ENCODE measurements around the gene CBLC.

CBLC gene

GRCh38 chr19:44746946-44747738 lies 30.5 kb upstream of the CBLC start:
- Histone ChIP-seq H3K4me3 (ENCODE audit: insufficient read length, low read depth) (peak overlapping the region; percentile 39), H3K36me3 (ENCODE audit: insufficient read depth, insufficient read length, low read length) (peaks cover 7% of the 10 kb centered on the region), H3K9me3 (ENCODE audit: insufficient read depth, low read length) (no peaks in the 10 kb centered on the region), H3K27me3 (ENCODE audit: insufficient read depth, insufficient read length) (peaks cover 39% of the 10 kb centered on the region), H3K4me1 (ENCODE audit: insufficient read depth, insufficient read length) (peaks cover 7% of the 10 kb centered on the region), H3K9ac (ENCODE audit: insufficient read length, low read depth) (peak overlapping the region; percentile 50)
- TF ChIP-seq YY1 (IDR thresholded peaks at IDR 0.05; ENCODE audit: insufficient read depth, insufficient read length) (no peak), SUZ12 (IDR thresholded peaks at IDR 0.05; ENCODE audit: extremely low read depth, insufficient read depth, insufficient read length) (no peak), ZNF274 (IDR thresholded peaks at IDR 0.05; ENCODE audit: low read depth, low read length) (no peak)
- DNase-seq (ENCODE audit: low read depth, low spot score): peak; percentile 56

- TF ChIP-seq ZNF274 (IDR thresholded peaks at IDR 0.05; ENCODE audit: low read depth, low read length) (no peak), SUZ12 (IDR thresholded peaks at IDR 0.05; ENCODE audit: extremely low read depth, insufficient read depth, insufficient read length) (no peak), YY1 (IDR thresholded peaks at IDR 0.05; ENCODE audit: insufficient read depth, insufficient read length) (no peak)
- peaks cover 3% of the 10 kb centered on the region for H3K4me1 ChIP-seq (ENCODE audit: insufficient read depth, insufficient read length)
- peak overlapping the region; percentile 39 for H3K4me3 ChIP-seq (ENCODE audit: insufficient read length, low read depth)
- no peak for DNase-seq (ENCODE audit: low read depth, low spot score)
- no peaks in the 10 kb centered on the region for H3K9me3 ChIP-seq (ENCODE audit: insufficient read depth, low read length)
- H3K36me3 ChIP-seq (ENCODE audit: insufficient read depth, insufficient read length, low read length): peaks cover 7% of the 10 kb centered on the region
- H3K9ac ChIP-seq (ENCODE audit: insufficient read length, low read depth): peak overlapping the region; percentile 54
- peaks cover 39% of the 10 kb centered on the region for H3K27me3 ChIP-seq (ENCODE audit: insufficient read depth, insufficient read length)
Measured at GRCh38 chr19:44747739-44748425, 29.8 kb upstream of the CBLC start.

GRCh38 chr19:44748426-44749254 lies 29.1 kb upstream of the CBLC start, which contains the start of gene BCL3:
BCL3 (plus strand) TSS chr19:44748708; CDS start chr19:44748791, 83 bp downstream.
- Histone ChIP-seq H3K9me3 (ENCODE audit: insufficient read depth, low read length) (no peaks in the 10 kb centered on the region), H3K27me3 (ENCODE audit: insufficient read depth, insufficient read length) (peaks cover 39% of the 10 kb centered on the region), H3K4me1 (ENCODE audit: insufficient read depth, insufficient read length) (peaks cover 2% of the 10 kb centered on the region), H3K4me3 (ENCODE audit: insufficient read length, low read depth) (peak within 1 kb of the TSS; percentile 39), H3K36me3 (ENCODE audit: insufficient read depth, insufficient read length, low read length) (peaks cover 7% of the 10 kb centered on the region), H3K9ac (ENCODE audit: insufficient read length, low read depth) (peak within 1 kb of the TSS; percentile 70)
- no peak for DNase-seq (ENCODE audit: low read depth, low spot score)
- TF ChIP-seq YY1 (IDR thresholded peaks at IDR 0.05; ENCODE audit: insufficient read depth, insufficient read length): no peak
- TF ChIP-seq ZNF274 (IDR thresholded peaks at IDR 0.05; ENCODE audit: low read depth, low read length): no peak
- TF ChIP-seq SUZ12 (IDR thresholded peaks at IDR 0.05; ENCODE audit: extremely low read depth, insufficient read depth, insufficient read length): no peak

- Histone ChIP-seq H3K9ac (ENCODE audit: insufficient read length, low read depth) (peak overlapping the region; percentile 70), H3K4me3 (ENCODE audit: insufficient read length, low read depth) (peak overlapping the region; percentile 36), H3K9me3 (ENCODE audit: insufficient read depth, low read length) (no peaks in the 10 kb centered on the region), H3K27me3 (ENCODE audit: insufficient read depth, insufficient read length) (peaks cover 39% of the 10 kb centered on the region), H3K36me3 (ENCODE audit: insufficient read depth, insufficient read length, low read length) (peaks cover 7% of the 10 kb centered on the region), H3K4me1 (ENCODE audit: insufficient read depth, insufficient read length) (peaks cover 3% of the 10 kb centered on the region)
- no peak for TF ChIP-seq YY1 (IDR thresholded peaks at IDR 0.05; ENCODE audit: insufficient read depth, insufficient read length)
- TF ChIP-seq ZNF274 (IDR thresholded peaks at IDR 0.05; ENCODE audit: low read depth, low read length): no peak
- no peak for TF ChIP-seq SUZ12 (IDR thresholded peaks at IDR 0.05; ENCODE audit: extremely low read depth, insufficient read depth, insufficient read length)
- DNase-seq (ENCODE audit: low read depth, low spot score): no peak
Measured at GRCh38 chr19:44749292-44749691, 28.4 kb upstream of the CBLC start.

GRCh38 chr19:44749994-44750393 lies 27.7 kb upstream of the CBLC start:
- TF ChIP-seq YY1 (IDR thresholded peaks at IDR 0.05; ENCODE audit: insufficient read depth, insufficient read length) (no peak), SUZ12 (IDR thresholded peaks at IDR 0.05; ENCODE audit: extremely low read depth, insufficient read depth, insufficient read length) (no peak), ZNF274 (IDR thresholded peaks at IDR 0.05; ENCODE audit: low read depth, low read length) (no peak)
- Histone ChIP-seq H3K9ac (ENCODE audit: insufficient read length, low read depth) (no peak overlapping the region), H3K27me3 (ENCODE audit: insufficient read depth, insufficient read length) (peaks cover 44% of the 10 kb centered on the region), H3K36me3 (ENCODE audit: insufficient read depth, insufficient read length, low read length) (peaks cover 7% of the 10 kb centered on the region), H3K4me1 (ENCODE audit: insufficient read depth, insufficient read length) (peaks cover 7% of the 10 kb centered on the region), H3K9me3 (ENCODE audit: insufficient read depth, low read length) (no peaks in the 10 kb centered on the region), H3K4me3 (ENCODE audit: insufficient read length, low read depth) (no peak overlapping the region)
- DNase-seq (ENCODE audit: low read depth, low spot score): no peak

DNA sequence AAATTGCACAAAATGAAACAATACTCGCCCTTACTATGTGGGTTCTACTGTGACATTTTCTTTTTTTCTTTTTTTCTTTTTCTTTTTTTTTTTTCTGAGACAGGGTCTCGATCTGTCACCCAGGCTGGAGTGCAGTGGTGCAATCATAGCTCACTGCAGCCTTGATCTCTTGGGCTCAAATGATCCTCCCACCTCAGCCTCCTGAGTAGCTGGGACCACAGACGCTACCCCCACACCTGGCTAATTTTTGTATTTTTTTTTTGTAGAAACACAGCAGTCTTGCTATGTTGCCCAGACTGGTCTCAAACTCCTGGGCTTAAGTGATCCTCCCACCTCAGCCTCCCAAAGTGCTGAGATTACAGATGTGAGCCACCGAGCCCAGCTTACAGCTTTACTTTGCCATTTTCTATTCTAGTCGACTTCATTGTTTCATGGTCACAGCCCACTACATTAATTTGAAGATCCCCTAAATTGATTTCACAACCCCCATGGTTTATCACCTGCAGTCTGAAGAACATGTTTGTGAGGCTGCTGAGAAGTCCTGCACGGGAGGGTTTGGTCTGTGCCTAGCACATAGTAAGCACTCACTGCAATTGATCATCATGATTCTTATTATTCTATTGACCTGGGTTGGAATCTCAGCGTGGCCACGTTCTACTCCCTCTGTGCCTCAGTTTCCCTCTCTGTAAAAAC lies 25.4 kb upstream of the CBLC start:
- Histone ChIP-seq H3K9ac (ENCODE audit: insufficient read length, low read depth) (no peak overlapping the region), H3K4me3 (ENCODE audit: insufficient read length, low read depth) (no peak overlapping the region), H3K4me1 (ENCODE audit: insufficient read depth, insufficient read length) (peaks cover 14% of the 10 kb centered on the region), H3K27me3 (ENCODE audit: insufficient read depth, insufficient read length) (peaks cover 48% of the 10 kb centered on the region), H3K36me3 (ENCODE audit: insufficient read depth, insufficient read length, low read length) (peaks cover 7% of the 10 kb centered on the region), H3K9me3 (ENCODE audit: insufficient read depth, low read length) (no peaks in the 10 kb centered on the region)
- DNase-seq (ENCODE audit: low read depth, low spot score): no peak
- TF ChIP-seq SUZ12 (IDR thresholded peaks at IDR 0.05; ENCODE audit: extremely low read depth, insufficient read depth, insufficient read length) (no peak), ZNF274 (IDR thresholded peaks at IDR 0.05; ENCODE audit: low read depth, low read length) (no peak), YY1 (IDR thresholded peaks at IDR 0.05; ENCODE audit: insufficient read depth, insufficient read length) (no peak)

Measured in NT2/D1 (cell line).